HepG2 (cell line): Measurements from ENCODE around the gene ARHGAP19. TPM values are rescaled to one million over a fixed set of nuclear protein-coding genes. Genes with fewer than 3 reads are reported as not detected.

Experiments used
- ATAC-seq: fragments of 200-7000 bp; cut with Tn5 transposase; 3 replicates; pipeline ENCODE4 v1.9.1; 2020; ENCODE audit warnings: mild to moderate bottlenecking, moderate library complexity
- BruUV-seq: library from RNA; stranded (reverse); fragments of 400-500 nt; replicated peaks from 2 replicates; lab custom pipeline; 2021; lab: Mats Ljungman, UMichigan
- CTCF ChIA-PET: fragments of 300-600 bp; formaldehyde crosslinking; extraction: SDS; loops from one replicate; lab custom pipeline; 2021; ENCODE audit warnings: low total read pairs, inconsistent platforms, low intra/inter-chr PET ratio; lab: Yijun Ruan, JAX
- POLR2A ChIA-PET: fragments of 350-600 bp; sonication (Branson Sonifier 250); formaldehyde crosslinking; loops from one replicate; lab custom pipeline; 2020; ENCODE audit warnings: antibody characterized with exemption, inconsistent platforms; lab: Yijun Ruan, JAX
- DNase-seq: peaks from one replicate; pipeline ENCODE4 v3.0.0-alpha.2; 2015; ENCODE audit warnings: low spot score
- FAIRE-seq: peaks from 3 replicates; lab custom pipeline; 2011; peaks lifted over from hg19 to GRCh38; lab: Jason Lieb, UNC
- H2AFZ ChIP-seq: one replicate; pipeline ENCODE4 v1.6.1; 2011; ENCODE audit warnings: low read length, inconsistent platforms
- H3K27ac ChIP-seq: fragments of 300-600 bp; 3 replicates; pipeline ENCODE4 v1.8.0; 2011; ENCODE audit warnings: mixed run types, mild to moderate bottlenecking, mixed read lengths, low read length, inconsistent platforms; ENCODE audit not compliant: insufficient read depth; ENCODE audit errors: extremely low read length
- H3K27me3 ChIP-seq, 2 experiments: fragments of 200-600 bp in 1 of 2; 2 replicates in 1 of 2; 3 replicates in 1 of 2; pipeline versions ENCODE4 v1.6.0 to v1.8.0; 2011; ENCODE audit warnings: low read length in 2 of 2, mild to moderate bottlenecking in 2 of 2, moderate library complexity in 2 of 2, inconsistent platforms in 1 of 2; ENCODE audit not compliant: insufficient read depth in 2 of 2, control insufficient read depth in 1 of 2
- H3K36me3 ChIP-seq, 2 experiments: fragments of 200-600 bp in 1 of 2; replicated peaks in 1 of 2; 2 replicates in 1 of 2; 3 replicates in 1 of 2; pipeline versions ENCODE4 v1.5.1 to v1.8.0; 2011; ENCODE audit warnings: low read length in 2 of 2, inconsistent platforms in 1 of 2; ENCODE audit not compliant: insufficient read depth in 2 of 2, control insufficient read depth in 1 of 2
- H3K4me1 ChIP-seq: 2 replicates; pipeline ENCODE4 v1.5.1; 2012; ENCODE audit warnings: low read length, inconsistent platforms; ENCODE audit not compliant: insufficient read depth
- H3K4me2 ChIP-seq: 2 replicates; pipeline ENCODE4 v1.6.0; 2011; ENCODE audit warnings: low read depth, low read length, inconsistent platforms
- H3K4me3 ChIP-seq, 3 experiments: fragments of 200-600 bp in 1 of 3; sonication (generic), shearing (Covaris generic) in 1 of 3; replicated peaks in 1 of 3; 2 replicates each; pipeline ENCODE4 v1.5.1; 2011 to 2016; ENCODE audit warnings: low read length in 3 of 3, inconsistent platforms in 2 of 3, low read depth in 2 of 3, mild to moderate bottlenecking in 2 of 3, control low read depth in 1 of 3, mixed read lengths in 1 of 3; ENCODE audit not compliant: insufficient read depth in 1 of 3
- H3K79me2 ChIP-seq: one replicate; pipeline ENCODE4 v1.6.1; 2011; ENCODE audit warnings: low read length, inconsistent platforms; ENCODE audit not compliant: insufficient read depth
- H3K9ac ChIP-seq: 2 replicates; pipeline ENCODE4 v1.6.0; 2011; ENCODE audit warnings: mild to moderate bottlenecking, low read depth, low read length, inconsistent platforms; ENCODE audit not compliant: insufficient read depth
- H3K9me3 ChIP-seq: 2 replicates; pipeline ENCODE4 v1.5.1; 2012; ENCODE audit warnings: mild to moderate bottlenecking, low read length
- H4K20me1 ChIP-seq: 2 replicates; pipeline ENCODE4 v1.6.0; 2011; ENCODE audit warnings: inconsistent platforms, mild to moderate bottlenecking, low read length, moderate library complexity; ENCODE audit not compliant: insufficient read depth
- CBFB ChIP-seq: sonication (generic); formaldehyde crosslinking; IDR thresholded peaks from 2 replicates; pipeline ENCODE4 v1.4.0; 2020; ENCODE audit warnings: missing genetic modification reagents
- CENPT ChIP-seq: sonication (generic); formaldehyde crosslinking; IDR thresholded peaks from 2 replicates; pipeline ENCODE4 v1.8.0; 2022; ENCODE audit warnings: low read depth, mild to moderate bottlenecking, moderate library complexity, missing genetic modification reagents
- ETV6 ChIP-seq: sonication (generic); formaldehyde crosslinking; conservative IDR thresholded peaks from 2 replicates; pipeline ENCODE4 v1.4.0; 2020; ENCODE audit warnings: missing genetic modification reagents
- FOXJ3 ChIP-seq: sonication (generic); formaldehyde crosslinking; IDR thresholded peaks from 2 replicates; pipeline ENCODE4 v1.4.0; 2020; ENCODE audit warnings: missing genetic modification reagents, mild to moderate bottlenecking, borderline replicate concordance
- NPAS2 ChIP-seq: sonication (generic); formaldehyde crosslinking; IDR thresholded peaks from 2 replicates; pipeline ENCODE4 v1.8.0; 2022; ENCODE audit warnings: mild to moderate bottlenecking, missing genetic modification reagents, borderline replicate concordance
- SRSF9 ChIP-seq: fragments of 200-400 bp; formaldehyde crosslinking; IDR thresholded peaks from 2 replicates; pipeline ENCODE4 v1.6.1; 2018; ENCODE audit warnings: borderline replicate concordance, mild to moderate bottlenecking, low read depth, low read length; ENCODE audit not compliant: insufficient read depth, poor library complexity, severe bottlenecking
- THYN1 ChIP-seq: sonication (generic); formaldehyde crosslinking; IDR thresholded peaks from 2 replicates; pipeline ENCODE4 v1.8.1; 2023; ENCODE audit warnings: low read depth, mild to moderate bottlenecking, moderate library complexity, missing genetic modification reagents, borderline replicate concordance
- TRIM24 ChIP-seq: sonication (generic); formaldehyde crosslinking; IDR thresholded peaks from 2 replicates; pipeline ENCODE4 v1.8.0; 2022; ENCODE audit warnings: mild to moderate bottlenecking, missing genetic modification reagents
- ZFP90 ChIP-seq: sonication (generic); formaldehyde crosslinking; IDR thresholded peaks from 2 replicates; pipeline ENCODE4 v1.8.0; 2022; ENCODE audit warnings: missing genetic modification reagents, mild to moderate bottlenecking, inconsistent platforms, borderline replicate concordance
- ZNF484 ChIP-seq: sonication (generic); formaldehyde crosslinking; IDR thresholded peaks from 2 replicates; pipeline ENCODE4 v1.5.1; 2020; ENCODE audit warnings: mild to moderate bottlenecking, low read depth, missing genetic modification reagents, borderline replicate concordance
- WGBS: methylation state at CpG from one replicate; pipeline ENCODE4 v1.1.6; 2017; ENCODE audit warnings: low lambda C conversion rate; 5-methylcytosine and 5-hydroxymethylcytosine counted together
- in situ Hi-C: cut with HindIII; loops from 2 replicates; pipeline ENCODE4 v1.10.0; 2017; ENCODE audit warnings: low pct_unique_long_range_greater_than_20kb; ENCODE audit not compliant: extremely low pct_ligation_motif_present
- intact Hi-C: fragments of 100-400 bp; cut with micrococcal nuclease; formaldehyde crosslinking; loops from one replicate; pipeline ENCODE4 v1.10.0; 2022; ENCODE audit not compliant: unreplicated experiment
- polyA plus RNA-seq, 8 experiments: library from polyadenylated mRNA; depleted of rRNA in 3 of 8; stranded (reverse) in 7 of 8; unstranded in 1 of 8; fragments of >200 nt; fragmentation: Illumina TruSeq in 4 of 8; extraction: Trizol in 4 of 8; gene quantifications; 2 replicates each; pipeline versions ENCODE4 v1.2.1 to v1.2.3, GENCODE V29; 2011 to 2016; ENCODE audit warnings: low read depth in 4 of 8, missing spikeins in 1 of 8, mixed read lengths in 1 of 8; ENCODE audit not compliant: insufficient read depth in 1 of 8
- total RNA-seq, 5 experiments: library from RNA; depleted of rRNA; stranded (reverse); fragments of >200 nt; fragmentation: Illumina TruSeq; extraction: Trizol; gene quantifications; 2 replicates each; pipeline ENCODE4 v1.2.3, GENCODE V29; 2016; ENCODE audit warnings: low read depth in 1 of 5
- TF ChIP-seq, protein P1 (sequence below): sonication (generic); formaldehyde crosslinking; IDR thresholded peaks from 2 replicates; pipeline ENCODE4 v1.4.0; 2020; ENCODE audit warnings: missing genetic modification reagents
- TF ChIP-seq, protein P2 (sequence below): fragments of 450-650 bp; IDR thresholded peaks from 2 replicates; pipeline ENCODE4 v1.6.1; 2016
- TF ChIP-seq, protein P3 (sequence below): sonication (generic); formaldehyde crosslinking; IDR thresholded peaks from 2 replicates; pipeline ENCODE4 v1.8.0; 2022; ENCODE audit warnings: mild to moderate bottlenecking, missing genetic modification reagents, moderate library complexity
- TF ChIP-seq, protein P4 (sequence below): sonication (generic); formaldehyde crosslinking; conservative IDR thresholded peaks from 2 replicates; pipeline ENCODE4 v1.4.0; 2020; ENCODE audit warnings: missing genetic modification reagents

Gene ARHGAP19
- total and polyA plus RNA-seq, 2 of the 13 experiments (the other 11 are each of a cell fraction or from before 2014, with no cell fraction given) = 7.6 to 10.0 TPM

DNA sequence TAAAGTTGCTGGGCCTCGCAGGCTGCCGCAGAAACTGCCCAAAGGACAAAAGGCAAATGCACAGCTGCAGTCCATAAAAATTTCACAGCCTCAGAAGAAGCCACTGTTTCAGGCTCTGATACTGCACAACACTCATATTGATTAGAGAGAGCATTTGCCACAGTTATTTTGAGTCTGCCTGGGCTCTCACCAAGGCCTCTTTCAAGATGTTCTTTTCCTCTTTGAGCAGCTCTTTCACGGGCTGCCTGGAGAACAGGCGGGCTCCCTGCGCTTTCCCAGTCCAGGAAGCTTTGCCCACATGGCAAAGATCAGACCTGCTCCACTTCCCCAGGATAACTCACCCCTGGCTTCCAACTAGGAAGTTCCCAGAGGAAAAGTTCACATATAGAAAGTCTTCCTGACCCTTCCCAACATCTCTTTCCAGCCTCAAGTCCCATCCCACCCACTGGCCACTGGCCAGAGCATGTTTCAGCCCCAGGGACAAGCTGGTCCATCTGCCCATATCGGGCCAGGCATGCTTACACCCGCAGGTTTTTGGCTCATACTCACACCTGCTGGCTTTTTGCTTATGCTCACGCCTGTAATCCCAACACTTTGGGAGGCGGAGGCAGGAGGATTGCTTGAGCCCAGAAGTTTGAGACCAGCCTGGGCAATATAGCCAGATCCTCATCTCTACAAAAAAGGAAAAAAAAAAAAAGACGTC is 110.0 kb downstream of the ARHGAP19 start:
- H4K20me1 ChIP-seq = no peaks in the 10 kb centered on the region
- FAIRE-seq (no peak), DNase-seq (no peak), ATAC-seq (no peak)
- H3K9ac ChIP-seq = no peak overlapping the region
- H3K27ac ChIP-seq = no peak overlapping the region
- no peaks in the 10 kb centered on the region for H3K9me3 ChIP-seq
- no peaks in the 10 kb centered on the region for H3K79me2 ChIP-seq
- H2AFZ ChIP-seq = no peak overlapping the region
- no peak overlapping the region for H3K4me3 ChIP-seq
- peaks cover 21 to 97% of the 10 kb centered on the region in 2 experiments for H3K27me3 ChIP-seq
- POLR2A ChIA-PET = interaction anchor here (0.9 kb wide), 1 partner anchor 10 kb away, joined by 3 read pairs; no protein-coding TSS in a partner anchor
- H3K36me3 ChIP-seq = no peaks in the 10 kb centered on the region
- H3K4me1 ChIP-seq = peaks cover 15% of the 10 kb centered on the region
- no TSS peak for BruUV-seq
- in situ Hi-C loops = no loop called here
- CTCF ChIA-PET = no interaction called here
- H3K4me2 ChIP-seq = no peak overlapping the region
- intact Hi-C loops = loop anchor here (5.0 to 10.0 kb wide), 2 partner anchors 48 to 100 kb away; no protein-coding TSS in a partner anchor
- WGBS = 21% methylated on average over 10 of the region's 10 CpGs
- TF ChIP-seq, protein P1, sequence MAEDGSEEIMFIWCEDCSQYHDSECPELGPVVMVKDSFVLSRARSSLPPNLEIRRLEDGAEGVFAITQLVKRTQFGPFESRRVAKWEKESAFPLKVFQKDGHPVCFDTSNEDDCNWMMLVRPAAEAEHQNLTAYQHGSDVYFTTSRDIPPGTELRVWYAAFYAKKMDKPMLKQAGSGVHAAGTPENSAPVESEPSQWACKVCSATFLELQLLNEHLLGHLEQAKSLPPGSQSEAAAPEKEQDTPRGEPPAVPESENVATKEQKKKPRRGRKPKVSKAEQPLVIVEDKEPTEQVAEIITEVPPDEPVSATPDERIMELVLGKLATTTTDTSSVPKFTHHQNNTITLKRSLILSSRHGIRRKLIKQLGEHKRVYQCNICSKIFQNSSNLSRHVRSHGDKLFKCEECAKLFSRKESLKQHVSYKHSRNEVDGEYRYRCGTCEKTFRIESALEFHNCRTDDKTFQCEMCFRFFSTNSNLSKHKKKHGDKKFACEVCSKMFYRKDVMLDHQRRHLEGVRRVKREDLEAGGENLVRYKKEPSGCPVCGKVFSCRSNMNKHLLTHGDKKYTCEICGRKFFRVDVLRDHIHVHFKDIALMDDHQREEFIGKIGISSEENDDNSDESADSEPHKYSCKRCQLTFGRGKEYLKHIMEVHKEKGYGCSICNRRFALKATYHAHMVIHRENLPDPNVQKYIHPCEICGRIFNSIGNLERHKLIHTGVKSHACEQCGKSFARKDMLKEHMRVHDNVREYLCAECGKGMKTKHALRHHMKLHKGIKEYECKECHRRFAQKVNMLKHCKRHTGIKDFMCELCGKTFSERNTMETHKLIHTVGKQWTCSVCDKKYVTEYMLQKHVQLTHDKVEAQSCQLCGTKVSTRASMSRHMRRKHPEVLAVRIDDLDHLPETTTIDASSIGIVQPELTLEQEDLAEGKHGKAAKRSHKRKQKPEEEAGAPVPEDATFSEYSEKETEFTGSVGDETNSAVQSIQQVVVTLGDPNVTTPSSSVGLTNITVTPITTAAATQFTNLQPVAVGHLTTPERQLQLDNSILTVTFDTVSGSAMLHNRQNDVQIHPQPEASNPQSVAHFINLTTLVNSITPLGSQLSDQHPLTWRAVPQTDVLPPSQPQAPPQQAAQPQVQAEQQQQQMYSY = no peak
- no peak for TF ChIP-seq SRSF9
- no peak for TF ChIP-seq ZNF484 (CRISPR knock-in tag)
- TF ChIP-seq FOXJ3 = no peak
- TF ChIP-seq CBFB (CRISPR knock-in tag) = no peak
- TF ChIP-seq, protein P2, sequence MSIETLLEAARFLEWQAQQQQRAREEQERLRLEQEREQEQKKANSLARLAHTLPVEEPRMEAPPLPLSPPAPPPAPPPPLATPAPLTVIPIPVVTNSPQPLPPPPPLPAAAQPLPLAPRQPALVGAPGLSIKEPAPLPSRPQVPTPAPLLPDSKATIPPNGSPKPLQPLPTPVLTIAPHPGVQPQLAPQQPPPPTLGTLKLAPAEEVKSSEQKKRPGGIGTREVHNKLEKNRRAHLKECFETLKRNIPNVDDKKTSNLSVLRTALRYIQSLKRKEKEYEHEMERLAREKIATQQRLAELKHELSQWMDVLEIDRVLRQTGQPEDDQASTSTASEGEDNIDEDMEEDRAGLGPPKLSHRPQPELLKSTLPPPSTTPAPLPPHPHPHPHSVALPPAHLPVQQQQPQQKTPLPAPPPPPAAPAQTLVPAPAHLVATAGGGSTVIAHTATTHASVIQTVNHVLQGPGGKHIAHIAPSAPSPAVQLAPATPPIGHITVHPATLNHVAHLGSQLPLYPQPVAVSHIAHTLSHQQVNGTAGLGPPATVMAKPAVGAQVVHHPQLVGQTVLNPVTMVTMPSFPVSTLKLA = no peak
- TF ChIP-seq ZFP90 (CRISPR knock-in tag) = no peak
- TF ChIP-seq, protein P3, sequence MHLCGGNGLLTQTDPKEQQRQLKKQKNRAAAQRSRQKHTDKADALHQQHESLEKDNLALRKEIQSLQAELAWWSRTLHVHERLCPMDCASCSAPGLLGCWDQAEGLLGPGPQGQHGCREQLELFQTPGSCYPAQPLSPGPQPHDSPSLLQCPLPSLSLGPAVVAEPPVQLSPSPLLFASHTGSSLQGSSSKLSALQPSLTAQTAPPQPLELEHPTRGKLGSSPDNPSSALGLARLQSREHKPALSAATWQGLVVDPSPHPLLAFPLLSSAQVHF = no peak
- no peak for TF ChIP-seq CENPT (CRISPR knock-in tag)
- no peak for TF ChIP-seq THYN1 (CRISPR knock-in tag)
- no peak for TF ChIP-seq TRIM24 (CRISPR knock-in tag)
- TF ChIP-seq NPAS2 (CRISPR knock-in tag) = no peak
- TF ChIP-seq, protein P4, sequence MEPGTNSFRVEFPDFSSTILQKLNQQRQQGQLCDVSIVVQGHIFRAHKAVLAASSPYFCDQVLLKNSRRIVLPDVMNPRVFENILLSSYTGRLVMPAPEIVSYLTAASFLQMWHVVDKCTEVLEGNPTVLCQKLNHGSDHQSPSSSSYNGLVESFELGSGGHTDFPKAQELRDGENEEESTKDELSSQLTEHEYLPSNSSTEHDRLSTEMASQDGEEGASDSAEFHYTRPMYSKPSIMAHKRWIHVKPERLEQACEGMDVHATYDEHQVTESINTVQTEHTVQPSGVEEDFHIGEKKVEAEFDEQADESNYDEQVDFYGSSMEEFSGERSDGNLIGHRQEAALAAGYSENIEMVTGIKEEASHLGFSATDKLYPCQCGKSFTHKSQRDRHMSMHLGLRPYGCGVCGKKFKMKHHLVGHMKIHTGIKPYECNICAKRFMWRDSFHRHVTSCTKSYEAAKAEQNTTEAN (CRISPR knock-in tag) = no peak
- TF ChIP-seq ETV6 = no peak
